Pons (tissue), 1 donor: ENCODE measurements around the gene VSIG1.

ENCODE experiments used
- DNase-seq: peaks from one replicate; pipeline ENCODE4 v3.0.0-alpha.2; 2016; ENCODE audit warnings: low spot score

The VSIG1 gene

DNA sequence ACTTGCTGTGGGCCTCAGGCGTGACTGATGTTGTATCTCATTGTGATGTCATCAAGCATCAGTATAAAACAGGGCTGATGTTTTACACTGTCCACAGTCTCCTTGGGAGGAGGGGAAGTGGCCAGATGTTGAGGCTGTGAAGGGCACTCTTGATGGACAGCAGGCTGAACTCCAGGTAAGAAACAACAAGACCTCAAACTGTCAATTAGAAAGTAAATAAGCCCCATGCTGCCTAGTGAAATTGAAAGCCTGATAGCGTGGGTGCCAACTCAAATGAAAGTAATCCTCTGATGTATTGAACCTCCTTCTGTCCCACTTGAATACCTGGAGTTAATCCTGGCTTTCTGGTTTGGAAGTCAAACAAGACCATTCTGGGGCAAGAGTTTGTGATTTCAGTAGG, 19.7 kb downstream of the VSIG1 start:
- DNase-seq, result no peak

DNA sequence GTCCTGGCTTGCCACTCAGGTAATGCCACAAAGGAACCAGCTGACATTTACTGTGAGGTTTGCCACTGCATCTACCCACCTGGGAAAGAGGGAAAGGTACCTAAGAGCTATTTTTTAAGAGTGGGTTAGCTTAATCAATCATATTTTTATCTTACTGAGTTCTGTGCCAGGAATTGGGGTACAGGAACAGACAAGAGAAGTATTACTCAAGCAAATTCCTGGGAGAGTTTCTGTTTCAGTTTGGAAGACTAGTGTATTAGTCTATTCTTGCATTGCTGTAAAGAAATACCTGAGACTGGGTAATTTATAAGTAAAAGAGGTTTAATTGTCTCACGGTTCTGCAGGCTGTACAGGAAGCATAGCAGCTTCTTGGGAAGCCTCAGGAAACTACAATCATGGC, 23.3 kb downstream of the VSIG1 start:
- DNase-seq, result no peak

DNA sequence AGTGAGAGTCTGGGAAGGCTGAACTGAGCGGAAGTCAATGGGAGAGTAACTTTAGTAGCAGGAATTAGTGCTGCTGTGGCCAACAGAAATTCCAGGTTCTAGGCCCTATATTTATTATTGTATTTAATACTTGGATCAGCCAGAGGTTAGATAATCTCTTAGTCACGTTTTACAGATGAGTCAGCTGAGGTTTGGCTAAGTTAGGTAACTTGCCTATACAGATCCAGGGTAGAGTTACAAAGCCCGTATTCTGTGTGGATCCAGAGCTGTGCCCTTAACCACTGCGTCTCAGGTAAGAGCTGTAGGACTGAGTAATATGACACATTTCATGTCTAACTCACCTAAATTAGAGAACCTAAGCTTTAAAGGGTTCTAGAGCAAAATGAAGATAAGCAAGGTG, 26.0 kb downstream of the VSIG1 start:
- no peak for DNase-seq

DNA sequence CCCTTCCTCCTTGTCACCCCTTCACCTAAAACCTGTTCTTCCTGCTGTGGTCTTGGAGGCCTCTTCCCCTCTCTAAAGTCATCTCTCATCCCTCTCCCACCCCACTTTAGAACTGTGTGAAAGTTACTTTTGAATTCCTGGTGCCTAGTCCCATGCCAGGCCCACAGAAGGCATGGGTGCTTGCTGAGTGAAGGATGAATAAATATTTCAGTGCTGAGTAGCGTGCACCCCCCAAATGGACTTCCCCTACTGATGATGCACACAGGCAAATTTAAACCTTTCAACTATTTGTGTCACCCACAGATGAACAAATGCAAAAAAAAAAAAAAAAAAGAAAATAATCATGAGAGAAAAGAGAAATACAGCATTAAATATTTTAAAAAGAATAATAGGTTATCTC, 26.7 kb downstream of the VSIG1 start:
- DNase-seq, result no peak

DNA sequence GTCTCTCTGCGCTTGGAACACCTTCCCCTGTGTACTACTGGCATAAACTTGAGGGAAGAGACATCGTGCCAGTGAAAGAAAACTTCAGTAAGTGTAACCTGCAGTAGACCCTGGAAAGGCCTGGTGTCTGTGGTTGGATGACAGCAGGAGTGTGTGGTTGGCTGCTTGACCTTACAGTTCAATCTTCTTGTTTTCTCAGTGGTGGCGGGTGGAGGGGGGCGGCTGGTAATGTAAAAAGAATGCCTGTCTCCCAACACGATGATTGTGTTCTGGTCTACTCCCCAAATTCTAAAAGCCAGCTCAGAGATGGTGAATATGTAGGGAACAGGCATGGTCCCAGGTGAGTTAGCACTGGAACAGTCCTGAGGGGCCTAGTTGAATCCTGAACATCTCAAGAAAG, 27.9 kb downstream of the VSIG1 start:
- DNase-seq, result no peak

DNA sequence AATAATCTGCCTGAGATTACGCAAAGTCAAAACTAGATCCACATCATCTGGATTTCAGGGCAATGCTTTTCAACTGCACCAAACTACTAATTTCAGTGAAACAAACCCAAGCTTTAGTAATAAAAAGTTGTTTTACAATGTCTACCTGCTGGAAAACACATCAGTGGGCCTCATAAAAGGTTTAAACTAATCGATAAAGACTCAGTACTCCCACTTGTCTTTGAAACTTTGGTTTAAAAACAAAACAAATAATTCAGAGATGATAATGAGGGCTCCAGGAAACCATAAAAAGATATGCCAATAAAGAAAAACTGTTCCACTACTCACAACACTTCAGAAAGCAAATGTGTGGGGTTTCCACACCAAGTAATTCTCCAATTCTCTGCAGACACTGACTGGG, 36.2 kb downstream of the VSIG1 start:
- no peak for DNase-seq

DNA sequence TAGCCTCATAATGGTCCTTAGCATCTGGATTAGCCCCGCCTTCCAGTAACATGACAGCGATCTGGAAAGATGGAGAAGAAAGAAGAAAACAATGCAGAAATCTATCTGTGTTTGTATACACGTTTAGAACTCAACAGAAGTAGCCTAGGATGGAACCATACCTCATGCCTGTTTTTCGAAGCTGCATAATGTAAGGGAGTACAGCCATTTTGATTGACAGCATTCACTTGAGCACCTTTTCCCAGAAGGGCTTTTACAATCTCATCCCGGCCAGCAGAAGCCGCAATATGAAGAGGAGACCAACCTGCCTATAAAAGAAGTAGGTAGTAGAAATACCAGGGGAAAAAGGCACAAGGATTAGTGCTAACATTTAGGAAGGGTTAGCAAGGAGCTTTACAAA, 42.9 kb downstream of the VSIG1 start:
- DNase-seq, result no peak

DNA sequence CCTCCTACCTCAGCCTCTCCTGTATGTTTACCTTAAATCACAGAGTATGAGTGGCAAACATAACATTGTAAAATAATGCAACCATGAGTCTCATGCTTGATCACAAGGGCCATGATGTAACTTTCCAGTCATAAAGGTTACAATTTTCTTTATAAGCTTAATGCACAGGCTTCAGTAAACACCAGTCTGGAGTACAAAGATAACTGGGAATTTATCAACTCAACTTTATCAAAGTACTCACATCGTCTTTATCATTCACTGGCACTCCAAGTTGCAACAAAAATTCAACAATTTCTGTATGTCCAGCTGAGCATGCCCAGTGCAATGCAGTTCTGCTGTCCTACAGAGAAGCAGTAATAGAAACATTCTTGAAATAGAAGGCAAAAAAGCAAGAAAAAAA, 43.6 kb downstream of the VSIG1 start:
- no peak for DNase-seq

DNA sequence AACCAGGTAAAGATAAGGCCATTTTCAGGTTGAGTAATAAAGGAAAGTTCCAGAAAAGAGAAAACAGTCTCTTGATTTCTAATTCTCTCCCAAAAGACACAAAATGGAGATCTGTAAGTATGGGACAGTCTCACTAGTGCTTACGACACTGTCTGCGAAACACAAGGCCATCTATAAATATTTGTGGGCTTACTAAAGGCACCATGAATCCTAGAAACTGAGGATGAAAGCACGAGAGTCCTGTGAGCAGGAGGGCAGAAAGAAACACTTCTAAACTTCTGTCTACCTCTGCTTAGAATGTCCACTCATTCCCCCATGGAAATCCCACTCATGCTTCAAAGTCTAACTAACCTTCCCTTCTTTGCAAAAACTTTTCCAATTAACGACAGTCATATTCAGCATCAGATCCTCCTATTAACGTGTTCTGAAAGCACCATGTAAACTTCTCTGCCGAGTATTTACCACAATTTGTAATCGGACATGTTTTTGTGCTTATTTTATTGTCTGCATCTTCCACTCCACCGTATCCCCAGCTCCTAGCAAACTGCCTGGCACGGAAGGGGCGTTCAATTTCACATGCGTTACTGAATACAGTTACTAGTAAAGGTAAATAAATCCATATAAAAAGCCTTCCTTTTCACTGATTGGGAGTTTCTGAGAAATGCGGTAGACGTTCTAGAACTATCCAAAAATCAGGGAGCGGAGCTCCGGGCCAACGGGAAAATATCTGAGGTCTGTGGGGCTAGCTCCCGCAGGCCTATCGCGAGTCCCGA, 45.8 kb downstream of the VSIG1 start:
- DNase-seq, result peak; percentile 1

DNA sequence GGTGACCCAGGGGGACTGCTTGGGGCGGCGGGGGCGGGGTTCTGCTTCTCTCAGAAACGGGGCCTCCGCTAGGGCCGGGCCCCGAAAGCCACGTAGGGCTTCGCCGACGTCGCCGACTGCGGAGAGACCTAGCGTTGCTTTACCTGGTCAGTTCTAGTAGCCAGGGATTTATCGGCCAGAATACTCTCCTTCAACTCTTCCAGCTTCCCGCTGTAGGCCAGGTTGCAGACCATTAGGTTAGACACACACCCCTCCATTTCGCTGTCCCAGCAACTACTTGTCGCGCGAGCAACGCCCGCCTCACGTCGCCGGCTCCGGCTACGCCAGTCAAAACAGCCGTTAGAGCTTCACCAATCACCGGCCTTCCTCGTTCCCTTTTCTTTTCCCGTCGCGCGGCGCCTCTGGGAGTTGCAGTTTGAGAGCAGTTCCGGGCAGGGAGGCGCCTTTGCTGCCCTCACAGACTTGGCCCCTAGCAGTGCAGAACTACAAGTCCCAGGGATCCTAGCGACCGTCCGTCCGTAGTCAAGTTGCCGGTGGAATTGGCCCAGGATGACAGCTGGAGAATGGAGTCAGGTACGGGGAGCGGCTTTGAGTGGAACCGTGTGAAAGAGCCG, 46.5 kb downstream of the VSIG1 start, which contains the start of the genes ATG4A and PSMD10:
Gene ATG4A (plus strand): TSS at position 515 of the 614 bp plus-strand sequence. CDS start 49 bp downstream, at position 564.
Gene PSMD10 (minus strand): TSS at position 279 of the 614 bp plus-strand sequence. CDS start 22 bp downstream, at position 257.
- peak; percentile 97 for DNase-seq

DNA sequence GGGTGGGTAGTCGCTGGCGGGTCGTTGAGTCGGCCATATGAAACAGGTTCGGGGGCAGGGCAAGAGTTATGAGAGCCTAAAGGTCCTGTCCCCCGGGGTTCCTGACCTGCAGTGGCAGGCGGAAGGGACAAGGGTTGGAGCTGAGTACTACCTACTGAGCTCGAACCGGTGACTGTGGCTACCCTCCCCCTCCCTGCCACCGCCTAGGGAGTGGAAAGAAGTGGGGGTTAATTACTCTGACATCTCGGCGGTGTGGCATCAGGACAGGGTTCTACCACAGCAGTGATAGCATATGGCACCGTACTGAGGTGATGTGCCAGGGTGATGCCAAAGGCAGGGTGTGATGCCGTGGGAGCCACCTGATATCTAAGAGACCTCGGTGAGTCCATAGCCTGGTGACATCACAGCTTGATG, 47.0 kb downstream of the VSIG1 start:
- no peak for DNase-seq

DNA sequence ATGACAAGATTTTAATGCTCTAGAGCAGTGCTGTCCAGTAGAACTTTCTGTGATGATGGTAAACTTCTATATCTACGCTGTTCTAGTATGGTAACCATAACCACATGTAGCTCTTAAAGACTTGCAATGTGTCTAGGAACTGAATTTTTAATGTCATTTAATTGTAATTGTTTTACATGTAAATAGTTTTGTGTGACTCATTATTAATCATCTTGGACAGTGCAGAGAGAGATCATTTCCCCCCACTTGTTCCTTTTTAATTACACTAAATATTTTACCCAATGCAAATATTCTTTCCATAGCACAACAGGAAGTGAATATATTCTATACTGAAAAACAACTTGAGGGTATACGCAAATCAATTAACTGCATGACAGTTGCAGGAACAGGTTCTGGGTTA, 52.5 kb downstream of the VSIG1 start:
- no peak for DNase-seq

DNA sequence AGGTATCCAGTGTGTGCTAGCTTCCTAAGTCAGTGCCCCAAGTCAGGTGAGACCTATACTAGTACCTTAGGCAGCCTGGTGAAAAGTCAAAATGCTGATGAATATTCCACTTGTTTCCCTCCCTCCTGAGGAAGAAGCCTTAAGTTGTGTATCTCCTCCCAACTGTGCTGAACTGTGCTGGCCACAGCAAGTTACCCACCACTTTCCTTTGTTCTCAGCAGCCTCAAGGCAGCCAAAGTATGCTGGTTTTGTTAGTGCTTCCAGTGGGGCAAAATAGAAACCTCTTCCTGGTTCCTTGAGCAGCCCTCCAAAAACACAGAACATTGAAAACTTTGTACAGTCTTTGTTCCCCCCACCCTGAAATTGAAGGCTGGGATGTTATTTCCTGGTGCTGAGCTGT, 60.6 kb downstream of the VSIG1 start:
- no peak for DNase-seq

DNA sequence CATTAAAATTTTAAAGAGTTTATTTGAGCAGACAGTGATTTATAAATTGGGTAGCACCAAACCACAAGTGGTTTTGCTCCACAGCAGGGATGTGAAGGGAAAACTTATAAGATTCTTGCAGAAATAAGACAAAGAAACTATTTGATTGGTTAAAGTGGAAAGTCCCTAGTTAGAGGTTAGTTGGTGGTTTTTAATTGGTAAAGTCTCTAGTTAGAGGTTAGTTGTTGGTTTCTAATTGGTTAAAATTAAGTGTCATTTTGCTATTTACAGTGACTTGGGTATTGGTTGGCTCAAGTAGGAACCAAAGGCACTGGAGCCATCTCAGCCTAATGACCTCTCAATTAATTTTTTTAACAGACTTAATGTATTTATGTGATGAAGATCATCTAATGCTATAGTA, 69.7 kb downstream of the VSIG1 start:
- DNase-seq, result no peak

DNA sequence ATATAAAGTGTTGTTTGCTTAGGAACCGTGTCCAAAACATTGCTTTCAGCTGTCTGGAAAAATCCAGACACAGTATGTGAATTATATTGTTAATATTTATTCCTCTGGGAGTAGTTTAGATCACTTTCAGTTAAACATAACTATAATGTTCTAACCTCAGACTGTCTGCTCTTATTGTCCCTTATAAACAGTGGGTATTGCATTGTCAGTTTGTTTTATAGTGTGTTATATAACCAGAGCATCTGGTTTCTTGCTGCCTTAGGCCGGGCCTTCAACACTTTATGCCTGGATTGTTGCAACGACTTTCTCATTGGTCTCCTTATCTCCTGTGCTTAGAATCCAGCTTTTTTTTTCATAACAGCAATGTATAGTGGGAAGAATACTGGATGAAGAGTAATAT, 73.1 kb downstream of the VSIG1 start:
- DNase-seq, result no peak

DNA sequence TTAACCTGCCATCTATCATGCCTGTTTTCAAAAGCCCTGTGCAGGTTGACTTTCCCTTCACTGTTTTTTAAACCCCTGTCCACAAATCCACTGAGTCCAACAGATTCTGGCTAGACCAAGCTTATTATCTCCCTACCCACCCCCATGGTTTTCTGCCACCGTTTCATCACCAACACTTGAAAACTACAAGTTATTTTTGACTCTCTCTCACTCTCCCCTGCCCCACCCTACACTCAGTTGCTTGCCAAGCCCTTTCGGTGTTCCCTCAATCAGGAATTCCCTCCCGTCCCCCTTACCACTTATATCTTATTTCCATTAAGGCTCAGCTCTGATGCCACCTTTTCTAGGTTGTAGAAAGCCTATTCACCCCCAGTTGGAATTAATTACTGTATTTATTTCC, 76.4 kb downstream of the VSIG1 start:
- DNase-seq, result no peak

DNA sequence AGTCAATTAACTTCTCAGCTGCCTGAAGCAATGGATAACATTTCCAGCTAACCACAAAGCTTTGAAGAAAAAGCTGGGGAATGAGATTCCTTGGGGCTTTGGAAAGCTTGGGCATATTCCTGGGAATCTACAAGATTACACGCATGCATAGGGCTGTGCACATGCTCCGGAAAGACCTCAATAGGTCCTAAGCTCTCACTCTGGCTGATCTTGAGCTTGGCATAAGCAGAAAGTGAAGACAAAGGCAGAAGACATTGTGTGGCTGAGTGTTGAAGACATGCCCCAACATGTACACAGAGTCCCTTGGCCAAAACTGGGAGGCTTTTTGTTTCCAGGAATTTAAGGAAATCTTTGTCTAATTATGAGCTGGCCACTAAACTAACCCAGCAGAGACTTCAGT, 77.9 kb downstream of the VSIG1 start:
- no peak for DNase-seq

DNA sequence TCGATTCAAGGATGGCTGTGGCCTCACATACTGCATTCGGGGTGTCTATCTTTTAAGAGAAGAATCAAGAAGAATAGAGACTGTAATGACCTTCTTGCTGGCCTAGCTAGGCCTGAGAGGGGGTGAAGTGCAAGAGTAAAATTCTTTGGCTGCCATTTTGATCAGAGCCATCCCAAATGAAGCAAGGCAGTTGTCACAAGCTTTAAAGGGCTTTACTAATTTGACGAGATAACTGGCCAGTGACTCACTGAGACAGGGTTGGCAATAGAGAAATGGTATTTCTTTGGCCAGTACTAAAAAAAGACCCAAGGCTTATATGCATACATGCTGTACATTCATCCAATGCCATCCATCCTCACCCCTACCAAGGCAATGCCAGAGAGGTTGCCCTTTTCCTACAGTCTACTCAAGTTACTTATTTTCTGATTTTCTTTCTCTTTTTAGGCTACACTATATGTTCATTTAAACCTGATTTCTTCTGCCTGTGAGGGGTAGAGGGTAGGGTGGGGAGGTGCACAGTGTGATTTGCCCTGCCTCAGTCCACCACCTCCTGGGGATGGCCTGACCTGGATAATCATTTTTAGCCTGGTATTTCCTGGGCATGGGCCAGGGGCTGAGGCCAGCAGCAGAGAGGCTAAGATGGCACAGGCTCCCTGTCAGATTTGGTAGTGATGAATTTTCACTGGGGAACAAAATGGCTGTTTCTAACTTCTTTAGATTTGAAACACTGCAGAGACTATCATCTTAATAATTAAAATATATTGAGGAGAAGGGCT, 78.9 kb downstream of the VSIG1 start:
- no peak for DNase-seq

DNA sequence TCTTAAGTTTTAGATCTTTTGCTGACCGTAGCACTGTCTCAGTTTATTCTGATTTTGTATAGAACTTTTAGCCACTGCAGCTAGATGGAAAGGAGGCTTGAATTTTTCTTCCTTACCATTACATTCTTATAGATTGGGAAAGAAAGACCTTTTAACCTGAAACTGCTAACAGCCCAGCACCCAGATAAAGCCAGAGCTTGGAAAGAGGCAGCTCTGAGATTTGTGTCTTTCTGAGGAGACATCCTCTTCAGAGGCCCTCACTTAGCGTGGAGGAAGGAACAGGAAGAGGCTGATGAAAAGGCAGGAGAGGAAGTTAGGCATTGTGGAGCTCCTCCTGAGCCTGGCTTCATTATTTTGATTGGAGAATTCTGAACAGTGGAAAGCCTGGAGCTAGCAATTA, 81.8 kb downstream of the VSIG1 start:
- no peak for DNase-seq

DNA sequence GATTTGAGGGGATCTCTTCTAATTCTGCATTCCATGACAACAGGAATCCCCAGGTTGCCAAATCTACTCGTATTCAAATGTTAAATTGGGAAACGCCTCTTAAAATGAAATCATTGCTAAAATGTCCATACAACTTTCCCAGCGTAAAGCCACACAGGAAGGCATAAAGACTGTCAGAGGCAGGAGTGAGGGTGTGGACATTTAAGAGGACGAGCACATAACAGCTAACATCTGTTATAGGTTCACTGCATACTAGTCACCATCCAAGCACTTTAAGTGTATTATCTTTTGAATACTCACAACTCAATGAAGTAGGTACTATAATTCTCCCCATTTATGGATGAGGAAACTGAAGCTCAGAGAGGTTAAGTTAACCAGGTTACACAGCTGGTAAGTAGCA, 82.3 kb downstream of the VSIG1 start:
- DNase-seq, result no peak
